ENCODE data around the gene JDP2. TPM values are rescaled to one million over a fixed set of nuclear protein-coding genes. Genes with fewer than 3 reads are reported as not detected.

The JDP2 gene
- total RNA-seq, 1 donor from 2014 or later: 3.1 TPM

DNA sequence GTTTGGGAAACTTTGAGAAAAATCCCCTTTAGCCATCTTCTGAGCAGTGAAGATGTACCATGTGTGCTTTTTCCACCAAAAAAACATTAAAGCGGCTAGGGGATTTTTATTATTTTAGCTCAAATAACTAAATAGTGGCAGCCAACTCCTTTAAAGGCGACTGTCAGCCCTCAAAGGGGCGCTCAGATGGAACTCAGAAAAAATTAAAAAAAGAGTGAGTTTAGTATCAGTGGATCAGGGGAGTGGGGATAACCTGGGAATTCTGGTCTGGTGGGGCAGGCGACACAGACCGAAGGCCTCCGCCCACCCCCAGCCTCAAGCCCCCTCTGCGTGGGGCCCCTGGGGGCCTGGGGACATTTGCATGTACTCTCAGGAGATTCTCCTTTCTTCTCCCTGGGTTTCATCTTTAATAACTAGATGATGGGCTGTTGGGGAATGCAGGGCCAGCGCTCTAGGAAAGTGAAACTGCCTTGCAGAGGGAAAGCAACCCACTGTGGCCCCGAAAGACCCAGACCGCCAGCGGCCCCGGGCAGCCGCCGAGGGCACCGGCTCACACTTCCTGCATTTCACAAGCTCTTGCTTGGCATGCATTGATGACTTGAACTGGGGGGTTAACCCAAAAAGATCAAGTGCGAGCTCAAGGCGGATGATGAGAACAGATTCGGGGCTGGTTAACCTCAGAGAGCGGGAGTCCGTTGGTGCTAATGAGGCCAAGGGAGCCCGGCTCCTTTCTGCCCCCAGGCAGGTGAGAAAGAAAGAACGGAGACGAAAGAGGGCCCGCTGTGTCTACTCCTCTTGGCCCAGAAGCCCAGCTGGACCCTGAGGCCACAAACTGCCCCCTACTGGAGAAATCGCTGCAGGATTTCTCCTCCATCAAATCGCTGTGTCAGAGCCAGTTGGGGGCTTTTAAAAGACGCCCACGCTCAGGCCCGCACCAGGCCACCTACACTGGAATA is 87.1 kb downstream of the JDP2 start:
- no peak for DNase-seq (ENCODE audit: low read depth in 2 of 2)

DNA sequence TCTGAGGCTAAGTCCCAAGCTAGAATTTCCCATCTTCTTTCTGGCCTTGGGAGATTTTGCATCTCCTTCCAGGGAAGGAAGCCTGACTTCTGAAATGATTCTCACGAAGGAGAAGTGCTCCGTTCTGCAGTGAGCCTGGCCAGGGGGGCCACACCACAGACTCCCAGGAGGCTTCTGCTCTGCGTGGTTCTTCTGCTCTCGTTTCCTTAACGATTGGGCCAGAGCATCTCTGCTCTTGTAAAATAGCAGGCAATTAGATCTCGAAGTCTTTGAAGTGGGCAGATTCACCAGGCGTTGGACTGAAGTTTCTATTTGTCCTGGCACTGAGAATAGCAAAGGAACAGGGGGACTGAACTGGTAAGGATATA is 87.8 kb downstream of the JDP2 start:
- no peak for DNase-seq (ENCODE audit: low read depth in 2 of 2)

DNA sequence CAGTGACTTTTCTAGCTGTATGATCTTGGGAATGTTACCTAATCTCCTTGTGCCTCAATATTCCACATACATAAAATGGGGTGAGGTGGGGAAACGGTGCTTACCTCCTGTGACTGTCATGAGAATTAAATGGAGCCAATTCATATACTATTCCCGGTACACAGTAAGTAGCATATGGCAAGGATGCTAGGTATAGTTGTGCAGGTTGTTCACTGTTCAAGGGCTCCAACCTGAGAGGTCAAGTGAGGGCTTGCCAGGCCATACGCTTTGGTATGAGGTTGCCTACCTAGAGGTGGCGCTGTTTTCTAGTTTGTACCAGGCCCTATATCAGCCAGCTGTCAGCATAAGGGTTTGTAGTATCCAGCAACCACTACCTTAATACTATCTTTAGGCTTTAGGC is 90.8 kb downstream of the JDP2 start:
- DNase-seq (ENCODE audit: low read depth in 2 of 2): peak; percentile 23 to 54

DNA sequence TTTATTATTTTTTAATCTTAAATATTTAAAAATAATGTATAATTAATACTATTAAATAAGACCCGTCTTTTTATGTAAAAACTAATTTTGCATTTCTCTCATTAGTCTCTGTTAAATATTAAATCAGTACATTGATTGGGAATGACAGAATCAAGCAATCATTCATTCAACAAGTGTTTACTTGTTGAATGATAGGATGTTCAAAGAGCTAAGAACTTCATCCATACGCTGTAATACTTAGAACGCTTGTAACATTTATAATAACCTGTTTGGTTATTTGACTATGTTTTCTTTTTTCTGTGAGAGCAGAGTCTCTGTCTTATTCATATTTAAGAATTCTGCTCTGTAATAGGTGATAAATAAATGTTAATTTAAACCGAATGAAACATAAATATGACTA is 91.6 kb downstream of the JDP2 start:
- DNase-seq (ENCODE audit: low read depth in 2 of 2): no peak

DNA sequence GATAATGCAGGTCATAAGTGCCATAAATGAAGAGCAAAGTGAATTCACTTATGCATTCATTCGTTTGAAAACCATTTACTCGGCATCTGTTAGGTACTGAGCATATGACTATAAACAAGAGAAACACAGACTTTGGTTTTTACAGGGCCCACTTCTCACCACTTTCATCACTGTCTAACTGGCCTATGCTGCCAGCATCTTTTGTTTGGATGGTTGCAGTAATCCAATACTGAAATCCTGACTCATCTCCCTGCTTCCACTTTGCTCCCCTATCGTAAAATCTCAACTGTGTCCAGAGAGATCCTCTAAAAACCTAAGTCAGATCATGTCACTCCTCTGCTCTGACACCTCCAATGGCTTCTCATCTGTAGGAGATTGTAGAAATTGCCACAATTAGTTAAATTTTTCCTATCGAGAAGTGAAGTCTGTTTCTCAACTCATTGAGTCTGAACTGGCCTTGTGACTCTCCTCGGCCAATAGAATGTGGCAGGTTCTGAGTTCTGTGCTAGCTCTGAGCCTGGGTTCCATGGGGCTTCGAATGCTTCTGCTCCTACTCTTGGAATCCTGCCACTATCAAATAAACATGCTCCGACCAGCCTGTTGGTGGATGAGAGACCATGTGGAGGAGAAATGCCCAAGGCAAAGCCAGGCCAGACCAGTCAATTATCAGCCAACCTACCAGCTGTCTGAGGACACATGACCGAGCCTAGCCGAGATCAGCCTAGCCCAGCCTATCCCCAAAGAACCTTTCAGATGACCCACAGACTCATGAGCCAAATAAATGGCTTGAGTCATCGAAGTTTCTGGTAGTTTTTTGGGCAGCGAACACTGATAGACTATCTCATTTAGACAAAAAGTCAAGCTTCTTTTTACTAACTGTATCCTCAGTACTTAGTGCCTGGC is 92.3 kb downstream of the JDP2 start:
- DNase-seq (ENCODE audit: low read depth in 2 of 2): no peak

DNA sequence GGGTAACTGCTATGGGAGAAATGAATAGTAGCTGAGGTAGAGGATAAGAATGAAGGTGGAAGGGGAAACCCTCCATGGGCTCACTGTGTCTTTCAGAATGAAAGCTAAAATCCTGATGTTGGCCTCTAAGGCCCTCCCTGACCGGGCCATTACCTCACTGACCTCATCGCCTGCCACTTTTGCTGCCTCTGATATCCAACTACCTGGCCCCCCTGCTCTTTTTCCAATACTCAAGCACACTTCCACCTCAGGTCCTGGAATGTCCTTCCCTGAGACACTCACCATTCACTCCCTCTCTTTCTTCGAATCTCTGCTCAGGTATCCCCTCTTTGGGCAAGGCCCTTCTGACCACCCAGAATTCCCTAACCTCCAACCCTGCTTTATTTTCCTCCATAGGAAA is 93.0 kb downstream of the JDP2 start:
- DNase-seq (ENCODE audit: low read depth in 2 of 2): no peak

DNA sequence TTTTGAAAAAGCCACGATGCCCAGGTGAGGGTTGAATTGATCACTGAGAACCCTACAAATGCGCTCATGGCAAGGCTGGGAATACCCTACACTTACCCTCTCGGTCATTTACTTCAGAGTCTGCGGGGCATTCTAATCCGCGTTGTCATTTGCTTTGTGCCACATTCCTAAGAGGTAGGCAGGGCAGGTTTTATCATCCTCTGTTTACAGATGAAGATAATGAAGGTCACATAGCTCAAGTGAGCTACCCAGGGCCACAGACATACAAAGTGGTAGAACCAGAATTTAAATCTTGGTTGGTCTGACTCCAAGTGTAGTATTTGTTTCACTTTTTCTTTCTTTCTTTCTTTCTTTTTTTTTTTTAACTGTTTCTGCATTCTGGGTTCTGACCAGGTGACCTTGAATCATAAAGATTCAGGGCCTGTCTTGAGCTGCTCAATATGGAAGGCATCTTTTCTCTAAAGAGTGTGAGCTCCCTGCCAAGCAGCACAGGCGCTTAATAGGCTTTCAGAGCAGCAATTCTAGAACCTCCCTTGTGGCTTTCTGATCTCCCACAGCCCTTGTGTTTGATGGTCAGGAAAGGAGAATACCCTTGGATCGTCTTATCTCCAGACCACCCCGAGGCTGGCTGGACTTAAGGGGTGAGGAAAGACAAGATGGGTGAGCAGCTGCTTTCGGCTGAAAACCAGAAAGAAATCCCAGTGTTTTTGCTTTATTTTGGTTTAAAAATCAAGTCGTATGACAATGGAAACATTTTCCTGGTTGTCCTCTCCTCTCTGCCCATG is 93.8 kb downstream of the JDP2 start:
- DNase-seq (ENCODE audit: low read depth in 2 of 2): no peak

DNA sequence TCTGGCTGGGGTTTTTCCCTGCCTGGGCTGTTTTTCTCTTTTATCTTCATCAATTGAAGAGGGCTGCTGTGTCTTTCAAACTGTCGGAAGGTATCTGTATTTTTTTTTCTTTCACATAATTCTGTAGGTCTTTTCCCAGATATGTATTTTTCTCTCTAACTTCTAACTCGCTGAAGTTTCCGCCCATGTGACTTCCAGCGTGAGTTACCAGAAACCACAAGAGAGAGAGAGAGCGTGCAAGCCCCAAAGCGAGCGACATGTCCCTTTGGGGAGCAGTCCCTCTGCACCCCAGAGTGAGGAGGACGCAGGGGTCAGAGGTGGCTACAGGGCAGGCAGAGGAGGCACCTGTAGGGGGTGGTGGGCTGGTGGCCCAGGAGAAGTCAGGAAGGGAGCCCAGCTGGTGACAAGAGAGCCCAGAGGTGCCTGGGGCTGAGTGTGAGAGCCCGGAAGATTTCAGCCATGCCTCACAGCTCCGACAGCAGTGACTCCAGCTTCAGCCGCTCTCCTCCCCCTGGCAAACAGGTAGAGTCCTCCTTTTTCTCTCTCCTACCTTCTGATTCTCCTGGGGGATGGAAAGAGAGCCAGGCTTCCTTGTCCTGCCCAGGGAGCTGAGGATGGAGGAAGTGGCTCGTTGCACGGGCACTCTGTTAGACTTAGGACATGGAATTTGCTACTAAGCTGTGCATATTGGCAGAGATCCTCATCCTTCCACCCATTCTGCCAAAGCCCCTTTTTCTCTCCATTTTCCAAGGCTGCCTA is 94.6 kb downstream of the JDP2 start, which contains the start of gene BATF:
TSS of gene BATF (plus strand) at position 246 of the 759 bp plus-strand sequence. CDS start at position 460, 214 bp downstream.
- DNase-seq (ENCODE audit: low read depth in 2 of 2): no peak

DNA sequence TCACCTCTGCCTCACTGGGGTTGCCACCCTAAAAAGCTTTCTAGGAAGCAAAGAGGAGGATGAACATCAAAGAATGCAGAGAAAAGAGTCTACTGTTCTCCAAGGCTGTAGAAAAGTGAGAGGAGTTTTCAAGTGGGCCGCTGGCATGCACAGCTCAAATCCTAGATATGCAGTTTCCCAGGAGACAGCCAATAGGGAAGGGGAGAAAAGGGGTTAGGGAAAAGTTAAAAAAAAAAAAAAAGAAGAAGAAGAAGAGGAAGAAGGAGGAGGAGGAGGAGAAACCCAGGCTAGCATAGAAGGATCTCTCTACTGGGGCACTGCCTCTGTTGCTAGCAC is 95.1 kb downstream of the JDP2 start:
- DNase-seq (ENCODE audit: low read depth in 2 of 2): no peak

Other genes with a start within 250 kb of the JDP2 start
- gene FOS, start 149.2 kb upstream of the JDP2 start, total RNA-seq: 25.5 and 67.3 TPM in 2 replicates
- gene BATF, start 94.4 kb downstream of the JDP2 start, total RNA-seq: 5.7 and 6.2 TPM in 2 replicates
- 1.6 and 1.8 TPM in 2 replicates for gene FLVCR2, start 150.6 kb downstream of the JDP2 start, total RNA-seq
- gene ERG28, start 232.9 kb downstream of the JDP2 start, total RNA-seq: 5.2 and 6.0 TPM in 2 replicates
- gene TTLL5, start 233.2 kb downstream of the JDP2 start, total RNA-seq: 21.4 and 22.3 TPM in 2 replicates